Esophagus muscularis mucosa (tissue), 3 donors: ENCODE measurements around the gene ABCA1.

Experiments used
- CTCF ChIP-seq, 3 experiments: fragments of 200-600 bp in 2 of 3; fragments of 450-650 bp in 1 of 3; sonication (generic) in 2 of 3; IDR thresholded peaks; one replicate each; pipeline ENCODE4 v1.5.1; 2017 to 2019; ENCODE audit warnings: antibody characterized with exemption in 3 of 3, mild to moderate bottlenecking in 2 of 3, moderate library complexity in 1 of 3
- POLR2A ChIP-seq: fragments of 450-650 bp; IDR thresholded peaks from one replicate; pipeline ENCODE4 v1.6.1; 2017; ENCODE audit warnings: antibody characterized with exemption, moderate library complexity, mild to moderate bottlenecking, low read depth
- POLR2AphosphoS5 ChIP-seq, 2 donors: sonication (generic); formaldehyde crosslinking; IDR thresholded peaks; one replicate each; pipeline ENCODE4 v1.6.1; 2017; ENCODE audit warnings: antibody characterized with exemption in 2 of 2

DNA sequence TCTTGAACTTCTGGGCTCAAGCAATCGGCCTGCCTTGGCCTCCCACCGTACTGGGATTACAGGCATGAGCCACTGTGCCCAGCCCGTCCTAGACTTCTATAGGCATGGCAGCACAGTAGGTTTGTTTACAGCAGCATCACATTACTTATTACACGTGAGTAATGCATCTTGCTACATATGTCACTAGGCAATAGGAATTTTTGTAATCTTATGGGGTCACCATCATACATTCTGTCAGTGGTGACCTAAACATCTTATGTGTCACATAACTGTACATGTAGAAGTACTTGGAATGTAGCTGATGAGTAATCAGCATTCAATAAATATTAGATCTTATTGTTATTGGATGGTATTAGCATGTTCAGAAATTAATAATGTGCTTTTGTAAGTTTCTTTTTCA is 22.9 kb upstream of the ABCA1 start:
- no peak for TF ChIP-seq CTCF (IDR thresholded peaks at IDR 0.05)
- TF ChIP-seq POLR2AphosphoS5 (IDR thresholded peaks at IDR 0.05): no peak
- TF ChIP-seq POLR2A: no peak
